Lower lobe of right lung (tissue), 2 donors: ENCODE data around the gene WDR36. TPM values are rescaled to one million over a fixed set of nuclear protein-coding genes. Genes with fewer than 3 reads are reported as not detected.

Experiments
- ATAC-seq, 2 donors: fragments of 200-7000 bp; cut with Tn5 transposase; one replicate each; pipeline ENCODE4 v1.9.1; 2020 to 2022; ENCODE audit warnings: mild to moderate bottlenecking in 2 of 2, moderate library complexity in 2 of 2
- DNase-seq: peaks from one replicate; pipeline ENCODE4 v3.0.0-alpha.2; 2020
- H3K27ac ChIP-seq: fragments of 200-600 bp; one replicate; pipeline ENCODE4 v1.8.0; 2022
- H3K27me3 ChIP-seq: fragments of 200-600 bp; one replicate; pipeline ENCODE4 v1.8.0; 2022; ENCODE audit warnings: low read depth
- H3K36me3 ChIP-seq: fragments of 200-600 bp; one replicate; pipeline ENCODE4 v1.8.0; 2022; ENCODE audit warnings: mild to moderate bottlenecking
- H3K4me1 ChIP-seq: fragments of 200-600 bp; one replicate; pipeline ENCODE4 v1.8.0; 2022
- H3K4me3 ChIP-seq: fragments of 200-600 bp; one replicate; pipeline ENCODE4 v1.8.0; 2022; ENCODE audit warnings: mild to moderate bottlenecking
- H3K9me3 ChIP-seq: fragments of 200-600 bp; one replicate; pipeline ENCODE4 v1.8.0; 2022
- CTCF ChIP-seq: fragments of 200-600 bp; IDR thresholded peaks from one replicate; pipeline ENCODE4 v1.8.0; 2022; ENCODE audit warnings: antibody characterized with exemption, mild to moderate bottlenecking
- intact Hi-C: fragments of 100-400 bp; cut with DNase I; formaldehyde crosslinking; loops from one replicate; pipeline ENCODE4 v1.11.0; 2022
- total RNA-seq: library from RNA; stranded (reverse); fragmentation: NEBNext Ultra II Directional; extraction: Animal tissue kit (Norgen Biotek cat#: 25700); gene quantifications from one replicate; pipeline ENCODE4 v1.2.1, GENCODE V29; 2021
- donor health status: DM: no; HTN: yes; CAD: no; lungs with severe emphysema.

Gene WDR36
- total RNA-seq, 1 donor from 2014 or later: 27.7 TPM

GRCh38 chr5:111106320-111106948 lies 14.3 kb downstream of the WDR36 start:
- no peak for TF ChIP-seq CTCF
- Histone ChIP-seq H3K9me3 (no peaks in the 10 kb centered on the region), H3K27ac (no peak overlapping the region), H3K36me3 (peaks cover 100% of the 10 kb centered on the region), H3K27me3 (no peaks in the 10 kb centered on the region), H3K4me3 (no peak overlapping the region), H3K4me1 (no peaks in the 10 kb centered on the region)
- intact Hi-C loops: no loop called here
- DNase-seq (no peak), ATAC-seq (no peak)

GRCh38 chr5:111107371-111107770 lies 15.2 kb downstream of the WDR36 start:
- TF ChIP-seq CTCF: no peak

GRCh38 chr5:111111956-111112355 lies 19.8 kb downstream of the WDR36 start:
- ATAC-seq: no peak
- Histone ChIP-seq H3K4me3 (no peak overlapping the region), H3K27me3 (no peaks in the 10 kb centered on the region), H3K4me1 (no peaks in the 10 kb centered on the region), H3K9me3 (no peaks in the 10 kb centered on the region), H3K27ac (no peak overlapping the region), H3K36me3 (peaks cover 76% of the 10 kb centered on the region)
- intact Hi-C loops: no loop called here
- TF ChIP-seq CTCF: no peak
- DNase-seq: no peak

More at GRCh38 chr5:111107371-111107770, 15.2 kb downstream of the WDR36 start:
- Histone ChIP-seq H3K4me1 (no peaks in the 10 kb centered on the region), H3K27me3 (no peaks in the 10 kb centered on the region), H3K36me3 (peaks cover 99% of the 10 kb centered on the region), H3K27ac (no peak overlapping the region), H3K9me3 (no peaks in the 10 kb centered on the region), H3K4me3 (no peak overlapping the region)
- ATAC-seq (no peak), DNase-seq (no peak)
- intact Hi-C loops: no loop called here

- Histone ChIP-seq H3K4me3 (no peak overlapping the region), H3K4me1 (no peaks in the 10 kb centered on the region), H3K36me3 (peaks cover 76% of the 10 kb centered on the region), H3K27me3 (no peaks in the 10 kb centered on the region), H3K9me3 (no peaks in the 10 kb centered on the region), H3K27ac (no peak overlapping the region)
- no peak for TF ChIP-seq CTCF
- ATAC-seq: no peak
- intact Hi-C loops: no loop called here
- DNase-seq: no peak
Observed at GRCh38 chr5:111113678-111114077, 21.5 kb downstream of the WDR36 start.

- DNase-seq (no peak), ATAC-seq (no peak)
- intact Hi-C loops: no loop called here
- Histone ChIP-seq H3K4me1 (no peaks in the 10 kb centered on the region), H3K4me3 (no peak overlapping the region), H3K27ac (no peak overlapping the region), H3K9me3 (no peaks in the 10 kb centered on the region), H3K27me3 (no peaks in the 10 kb centered on the region), H3K36me3 (peaks cover 76% of the 10 kb centered on the region)
- TF ChIP-seq CTCF: no peak
Observed at GRCh38 chr5:111115229-111115628, 23.1 kb downstream of the WDR36 start.
